Fibroblast of skin of left biceps (primary cell): Measurements from ENCODE around the gene NDUFA8.
A peak's percentile ranks its signal among the peaks of the same experiment; 100 is the strongest.

Source experiments
- DNase-seq, 2 experiments: peaks; one replicate each; pipeline ENCODE4 v3.0.0-alpha.2; 2013; ENCODE audit warnings: low read depth in 2 of 2

NDUFA8 gene

DNA sequence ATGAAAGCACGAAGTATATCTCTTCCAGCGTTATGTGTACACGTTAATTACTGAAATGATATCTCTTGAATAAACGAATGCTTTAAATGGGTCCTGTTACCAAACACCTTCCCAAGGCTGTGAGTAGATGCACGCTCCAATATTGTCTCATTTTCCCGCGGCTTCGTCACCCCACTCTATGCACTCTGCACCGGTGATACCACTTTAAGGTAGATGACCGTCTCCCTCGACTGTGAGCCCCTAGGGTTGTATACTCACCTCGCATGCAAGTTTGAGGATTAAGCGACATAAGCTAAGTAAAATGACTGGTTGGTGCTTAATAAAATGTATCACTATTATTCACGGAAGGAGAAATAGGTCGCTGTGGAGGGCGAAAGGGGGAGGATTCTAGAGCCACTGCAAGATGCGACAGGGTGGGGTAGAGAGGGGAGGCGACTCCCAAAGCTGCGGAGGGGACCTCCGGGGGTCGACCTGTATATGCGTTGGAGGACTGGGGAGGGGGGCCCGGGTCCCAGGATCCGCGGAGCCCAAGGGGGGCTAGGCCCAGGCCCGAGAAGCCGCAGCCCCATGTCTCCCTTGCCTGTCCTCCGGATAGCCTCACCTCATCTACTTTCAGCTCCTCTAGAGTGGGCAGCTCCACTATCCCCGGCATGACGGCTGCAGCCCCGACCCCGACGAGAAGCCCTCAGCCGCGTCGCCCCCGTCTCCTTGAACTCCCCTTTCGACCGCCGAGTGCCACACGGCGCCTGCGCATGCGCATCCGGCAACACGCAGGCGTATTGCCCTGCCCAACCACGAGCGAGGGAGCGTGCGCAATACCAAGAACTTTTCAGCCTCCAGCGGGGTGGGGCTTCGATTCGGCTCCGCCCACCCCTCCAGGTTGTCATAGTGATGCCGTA lies at the start of gene NDUFA8, which contains the start of gene MORN5:
Gene NDUFA8, minus strand, starts transcription at position 754 of the 899 bp plus-strand sequence. Its CDS starts 102 bp downstream, at position 652.
Gene MORN5, plus strand, starts transcription at position 883 of the 899 bp plus-strand sequence. CDS start 65 bp downstream, outside the sequence.
- DNase-seq, result peak; percentile 83 to 86

DNA sequence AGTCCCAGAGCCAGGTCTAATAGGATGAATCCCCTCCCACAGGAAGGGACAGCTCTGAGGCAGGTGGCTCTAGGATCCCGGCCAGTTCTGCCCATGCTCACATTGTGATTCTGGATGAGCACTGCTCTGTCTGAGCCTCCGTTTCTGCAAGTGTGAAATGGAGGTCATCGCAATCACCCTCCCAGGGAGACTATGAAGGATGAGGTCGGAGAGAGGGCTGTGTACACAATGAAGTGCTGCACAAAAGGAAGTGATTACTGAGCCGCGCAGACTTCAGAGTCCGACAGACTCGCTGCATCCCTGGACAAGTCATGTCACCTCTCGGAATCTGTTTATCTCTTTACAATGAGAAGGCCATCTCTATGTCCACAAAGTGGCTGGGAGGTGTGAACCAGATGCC lies 47.5 kb upstream of the NDUFA8 start:
- no peak for DNase-seq

DNA sequence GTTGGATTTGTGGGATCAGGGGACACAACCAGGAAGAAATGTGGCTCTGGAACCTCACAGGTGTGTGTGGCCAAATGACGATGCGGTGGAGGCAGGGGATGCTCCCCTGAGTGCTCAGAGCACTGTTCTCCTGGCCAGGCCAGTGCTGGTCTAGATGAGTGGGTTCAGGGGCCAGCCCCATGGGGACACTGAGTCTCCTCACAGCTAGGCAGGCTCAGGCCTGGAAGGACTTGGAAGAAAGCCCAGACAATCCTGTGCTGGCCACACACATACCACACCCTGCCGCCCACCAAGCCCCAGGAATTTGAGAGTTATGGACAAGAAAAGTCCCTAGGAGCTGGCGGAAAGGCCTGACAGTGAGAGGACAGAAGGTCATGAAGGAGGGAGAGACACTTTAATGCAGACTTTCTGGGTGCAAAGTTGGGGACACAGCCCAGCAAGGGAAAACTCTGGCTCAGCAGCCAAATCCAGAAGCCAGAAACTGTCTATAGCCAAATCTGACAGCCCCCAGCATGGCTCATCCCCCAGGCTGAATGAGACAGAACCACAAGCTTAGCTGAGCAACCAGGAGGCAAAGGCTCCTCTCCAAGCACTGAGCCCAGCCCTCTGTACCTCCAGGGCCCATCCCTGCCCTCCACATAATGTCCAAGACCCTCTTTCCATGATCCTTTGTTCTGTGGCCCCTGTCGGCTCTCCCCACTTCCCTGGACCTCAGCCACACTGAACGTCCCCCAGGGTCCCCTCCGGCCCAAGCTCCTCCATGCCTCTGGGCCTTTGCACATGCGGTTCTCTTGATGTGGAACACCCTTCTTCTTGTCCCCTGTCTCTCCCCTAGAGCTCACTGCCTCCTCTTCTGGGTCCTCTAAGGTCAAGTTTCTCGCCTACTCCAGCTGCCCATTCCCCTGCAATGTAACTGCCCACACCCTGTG lies 46.8 kb upstream of the NDUFA8 start:
- DNase-seq, result peak; percentile 22 to 29

DNA sequence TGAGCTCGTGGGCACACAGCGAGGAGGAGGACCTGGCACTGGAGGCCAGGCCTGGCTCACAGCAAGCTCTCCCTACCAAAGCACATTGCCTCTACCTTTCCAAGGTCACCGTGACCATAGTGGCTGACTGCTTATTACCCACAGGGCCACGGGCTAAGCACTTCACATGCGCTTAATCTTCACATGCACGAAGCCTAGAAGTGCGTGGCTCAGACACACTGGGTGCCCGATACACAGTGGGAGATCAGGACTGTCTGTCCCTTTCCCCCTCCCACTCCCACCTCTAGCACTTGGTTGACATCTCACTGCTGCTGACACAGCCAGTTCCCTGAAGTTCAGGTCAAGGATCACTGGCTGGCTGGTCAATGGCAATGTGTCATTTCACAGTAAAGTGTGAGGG lies 45.6 kb upstream of the NDUFA8 start:
- no peak for DNase-seq

DNA sequence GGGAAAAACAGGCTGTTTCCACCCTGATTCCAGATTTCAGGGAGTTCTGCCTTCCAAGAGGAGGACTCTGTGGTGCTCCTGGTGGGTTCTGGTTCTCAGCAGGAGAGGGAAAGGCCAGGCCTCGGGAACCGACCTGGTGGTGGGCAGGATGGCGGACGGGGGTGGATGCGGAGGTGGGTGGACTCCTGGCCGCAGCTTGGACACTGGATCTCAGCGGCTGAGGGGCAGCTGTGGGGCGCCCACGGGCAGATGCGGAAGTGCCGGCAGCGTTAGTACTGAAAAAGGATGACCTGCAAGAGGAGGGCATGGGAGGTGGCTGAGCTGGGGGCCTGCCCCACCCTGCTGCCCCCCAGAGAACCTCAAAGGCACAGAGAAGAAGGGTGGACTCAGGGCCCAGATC lies 44.9 kb upstream of the NDUFA8 start:
- no peak for DNase-seq

- DNase-seq, result no peak
Measured at GRCh38 chr9:122204055-122204454, 44.5 kb upstream of the NDUFA8 start.

GRCh38 chr9:122202111-122202510 lies 42.5 kb upstream of the NDUFA8 start:
- DNase-seq, result no peak

DNA sequence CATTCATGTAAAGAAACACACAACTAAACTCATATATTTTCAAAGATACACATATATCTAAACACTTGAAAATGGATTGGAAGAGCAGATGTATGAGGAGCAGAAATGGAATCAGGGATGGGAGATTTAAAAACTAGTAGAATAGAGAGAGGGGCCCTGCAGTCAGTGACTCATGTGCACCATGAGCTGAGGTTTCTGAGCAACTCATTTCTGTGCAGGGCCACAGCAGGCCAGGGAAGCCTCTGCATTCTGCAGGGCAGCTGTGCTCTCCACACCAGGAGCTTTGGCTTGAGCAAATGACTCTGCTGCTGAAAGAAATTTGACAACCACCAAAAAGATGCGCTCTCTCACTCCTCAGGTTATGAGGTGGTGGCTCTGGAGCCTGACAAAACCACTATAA lies 42.1 kb upstream of the NDUFA8 start:
- no peak for DNase-seq

DNA sequence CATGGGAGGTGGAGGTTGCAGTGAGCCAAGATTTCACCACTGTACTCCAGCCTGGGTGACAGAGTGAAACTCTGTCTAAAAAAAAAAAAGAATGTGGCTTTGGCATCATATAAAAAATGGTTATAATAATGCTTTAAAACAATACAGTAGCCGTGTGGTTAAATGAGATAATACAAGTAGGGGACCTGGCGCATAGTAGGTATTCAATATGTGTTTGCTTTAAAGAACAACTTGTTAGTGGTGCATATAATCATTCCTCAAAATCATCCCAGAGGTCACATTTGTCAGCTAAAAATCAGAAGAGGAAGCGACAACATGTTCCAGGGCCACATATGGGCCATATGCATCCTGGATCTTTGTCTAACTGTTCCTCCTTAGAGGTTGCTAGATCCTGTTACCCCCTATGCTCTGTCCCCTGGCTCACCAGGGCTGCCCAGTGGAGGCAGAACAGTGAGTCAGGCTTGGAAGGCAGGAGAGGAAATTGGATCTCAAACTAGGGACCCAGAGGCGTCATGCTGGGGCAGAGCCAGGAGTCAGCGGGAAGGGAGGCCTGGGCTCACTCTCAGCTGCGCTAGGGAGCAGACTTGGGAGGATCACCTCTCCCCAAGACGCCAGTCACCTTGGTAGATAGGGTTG lies 41.5 kb upstream of the NDUFA8 start:
- peak in 1 of 2 experiments; percentile 12 for DNase-seq

DNA sequence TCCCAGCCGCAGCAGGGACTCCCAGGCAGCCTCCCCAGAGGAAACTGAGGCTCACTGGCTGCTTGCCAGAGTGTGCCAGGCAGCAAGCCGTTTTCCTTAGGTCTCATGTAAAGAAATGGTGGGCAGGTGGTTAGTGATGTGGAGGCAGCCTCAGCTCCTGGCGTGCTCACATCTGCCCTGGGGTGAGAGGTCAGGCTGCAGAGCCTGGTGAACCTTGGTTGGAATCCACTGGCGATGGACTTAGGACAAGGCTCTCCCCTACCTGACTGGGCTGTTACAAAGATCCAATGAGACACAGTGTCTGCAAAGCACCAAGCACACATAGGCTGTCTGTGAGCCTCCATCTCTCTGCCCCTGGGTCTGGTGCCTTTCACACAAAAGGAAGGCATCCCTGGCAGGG lies 38.3 kb upstream of the NDUFA8 start:
- no peak for DNase-seq

- DNase-seq, result no peak
Measured at GRCh38 chr9:122197426-122197825, 37.8 kb upstream of the NDUFA8 start.

DNA sequence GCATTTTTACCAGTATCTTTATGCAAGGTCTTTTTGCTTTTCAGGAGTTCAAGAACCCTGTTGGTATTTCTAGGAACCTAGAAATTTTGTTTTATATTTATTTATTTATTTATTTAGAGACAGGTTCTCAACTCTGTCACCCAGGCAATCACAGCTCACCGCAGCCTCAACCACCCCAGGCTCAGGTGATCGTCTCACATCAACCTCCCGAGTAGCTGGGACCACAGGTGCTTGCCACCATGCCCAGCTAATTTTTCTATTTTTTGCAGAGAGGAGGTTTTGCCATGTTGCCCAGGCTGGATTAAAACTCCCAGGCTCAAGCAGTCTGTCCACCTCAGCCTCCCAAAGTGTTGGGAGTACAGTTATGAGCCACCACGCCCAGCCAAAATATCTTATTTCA lies 36.3 kb upstream of the NDUFA8 start:
- DNase-seq, result no peak

DNA sequence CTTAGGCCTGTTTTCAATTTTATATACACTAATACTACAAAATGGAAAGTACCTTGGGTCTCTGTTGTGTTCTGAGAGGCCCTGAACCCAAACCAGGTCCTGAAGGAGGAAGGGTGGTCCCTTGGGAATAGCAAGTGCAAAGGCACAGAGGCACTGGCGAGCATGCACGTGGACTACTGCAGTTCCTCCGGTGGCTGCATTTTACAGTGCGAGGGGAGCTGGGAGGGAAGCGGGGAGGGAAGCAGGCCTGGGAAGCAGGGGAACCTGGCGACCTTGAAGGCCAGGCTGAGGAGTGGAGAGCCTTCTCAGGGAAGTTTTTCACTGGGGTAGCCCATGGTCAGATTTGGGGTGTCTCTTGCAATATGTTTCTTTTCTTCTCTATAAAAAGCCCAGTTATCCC lies 34.1 kb upstream of the NDUFA8 start:
- no peak for DNase-seq

DNA sequence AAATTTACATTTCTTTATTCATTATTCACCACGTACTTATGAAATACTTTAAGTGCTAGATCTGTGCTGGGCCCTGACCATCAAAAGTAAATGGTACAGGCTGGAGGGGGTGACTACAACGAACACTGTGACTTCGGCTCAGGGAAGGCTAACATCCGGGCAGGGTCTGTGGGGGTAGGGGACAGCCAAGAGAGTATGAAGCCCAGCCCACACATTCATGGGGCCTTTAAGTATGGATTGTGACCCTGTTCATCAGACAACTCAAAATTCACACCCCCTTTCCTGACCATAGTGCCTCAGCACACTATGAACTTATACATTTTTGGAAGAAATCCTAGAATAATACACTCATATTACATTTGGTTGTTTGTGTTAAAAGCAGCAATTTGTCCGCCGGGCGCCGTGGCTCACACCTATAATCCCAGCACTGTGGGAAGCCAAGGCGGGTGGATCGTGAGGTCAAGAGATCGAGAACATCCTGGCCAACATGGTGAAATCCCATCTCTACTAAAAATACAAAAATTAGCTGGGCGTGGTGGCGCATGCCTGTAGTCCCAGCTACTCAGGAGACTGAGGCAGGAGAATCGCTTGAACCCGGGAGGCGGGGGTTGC lies 33.4 kb upstream of the NDUFA8 start:
- DNase-seq, result no peak

DNA sequence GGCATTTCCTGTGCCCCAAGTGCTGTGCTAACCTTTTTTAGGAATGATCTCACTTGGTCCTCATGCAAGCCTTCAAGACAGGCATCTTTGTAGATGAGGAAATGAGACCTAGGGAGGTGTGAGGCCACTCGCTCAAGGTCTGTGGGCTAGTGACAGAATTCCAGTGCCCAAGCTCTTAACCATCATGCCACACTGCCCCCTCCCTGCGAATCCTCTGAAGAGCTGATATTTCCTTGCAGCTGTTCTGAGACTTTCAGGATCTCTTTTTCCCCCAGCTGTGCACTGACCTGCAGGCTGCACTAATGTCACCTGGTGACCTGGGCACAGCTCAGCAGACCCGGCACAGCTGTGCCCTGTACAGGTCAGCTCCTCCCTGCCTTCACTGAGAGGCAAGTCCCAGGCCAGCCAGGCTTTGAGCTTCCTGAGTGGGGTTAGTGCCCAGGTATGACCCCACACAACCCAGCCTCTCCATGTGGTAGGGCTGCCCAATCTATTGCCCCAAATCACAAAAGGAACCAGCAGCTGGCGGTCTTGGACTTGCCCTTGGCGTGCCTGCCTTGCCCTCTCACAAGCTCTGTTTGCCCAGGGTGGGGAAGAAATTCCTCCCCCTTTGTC lies 32.8 kb upstream of the NDUFA8 start:
- no peak for DNase-seq

DNA sequence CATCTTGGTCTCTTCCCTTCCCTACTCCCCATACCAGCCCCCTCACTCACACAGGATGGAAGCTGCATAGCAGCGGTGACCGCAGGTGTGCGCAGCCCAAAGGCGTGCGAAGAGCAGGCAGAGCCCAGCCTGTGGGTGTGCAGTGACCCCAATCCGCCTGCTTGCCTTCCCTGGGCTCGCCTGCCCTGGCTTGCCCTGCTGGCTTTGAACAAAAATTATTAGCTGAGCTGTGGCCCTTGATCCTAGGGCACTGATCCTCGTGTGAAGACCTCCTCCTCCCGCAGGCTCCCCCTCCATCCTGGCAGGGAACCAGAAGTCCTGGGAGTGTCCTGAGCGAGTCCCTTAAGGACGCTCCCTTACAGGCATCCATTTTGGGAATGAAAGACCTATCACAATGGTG lies 32.0 kb upstream of the NDUFA8 start:
- DNase-seq, result no peak

DNA sequence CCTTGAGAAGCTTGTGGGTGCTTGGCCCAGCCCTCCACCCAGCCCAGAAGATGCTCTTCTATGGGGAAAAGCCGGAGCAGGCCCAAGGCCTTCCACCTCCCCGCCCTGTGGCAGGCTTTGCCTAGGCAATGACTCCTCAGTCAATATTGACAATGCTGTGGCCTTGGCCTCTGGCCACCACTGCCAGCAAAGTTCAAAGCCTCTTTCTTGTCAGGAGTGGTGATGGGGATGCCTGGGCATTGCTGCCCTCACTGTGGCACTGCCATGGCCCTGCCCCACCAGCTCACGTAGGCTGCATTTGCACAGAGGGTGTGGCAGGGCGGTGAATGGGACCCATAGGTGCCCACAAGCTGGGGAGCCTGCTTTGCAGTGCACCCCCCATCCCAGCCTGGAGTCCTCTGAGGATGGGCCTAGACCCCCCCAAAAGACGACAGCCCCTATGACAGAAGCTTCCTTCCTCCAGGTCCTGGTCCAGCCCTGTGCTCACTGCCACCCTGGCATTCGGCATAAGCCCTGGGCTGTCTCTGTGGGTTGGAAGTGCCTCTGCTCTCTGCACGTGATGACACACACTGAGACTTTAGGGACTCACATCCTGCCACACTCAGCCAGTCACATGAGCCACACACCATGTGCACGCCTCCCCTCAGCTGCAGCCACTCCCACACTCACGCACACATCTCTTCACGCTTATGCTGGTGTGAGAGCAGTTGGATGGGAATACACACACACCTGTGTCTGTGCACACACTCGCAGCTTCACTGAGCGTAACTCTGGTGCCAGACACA lies 31.2 kb upstream of the NDUFA8 start:
- DNase-seq, result no peak

DNA sequence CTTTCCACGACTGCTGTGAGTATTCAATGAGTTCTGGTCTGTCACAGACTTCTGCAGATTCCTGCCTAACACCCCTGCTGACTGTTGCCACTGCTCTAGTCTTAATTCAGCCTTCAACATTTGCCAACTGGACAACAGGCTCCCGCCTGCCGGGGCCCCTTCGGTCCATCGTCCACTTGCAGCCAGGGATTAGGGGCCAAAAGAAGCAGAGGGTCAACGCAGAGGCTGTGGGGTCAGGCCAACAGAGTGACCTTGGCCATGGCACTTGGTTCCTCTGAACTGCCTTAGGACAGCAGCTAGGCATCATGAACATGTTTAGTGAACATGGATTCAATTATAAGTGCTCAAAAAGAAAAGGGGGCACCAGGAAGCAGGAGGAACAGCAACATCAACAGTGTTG lies 28.8 kb upstream of the NDUFA8 start:
- DNase-seq, result no peak

DNA sequence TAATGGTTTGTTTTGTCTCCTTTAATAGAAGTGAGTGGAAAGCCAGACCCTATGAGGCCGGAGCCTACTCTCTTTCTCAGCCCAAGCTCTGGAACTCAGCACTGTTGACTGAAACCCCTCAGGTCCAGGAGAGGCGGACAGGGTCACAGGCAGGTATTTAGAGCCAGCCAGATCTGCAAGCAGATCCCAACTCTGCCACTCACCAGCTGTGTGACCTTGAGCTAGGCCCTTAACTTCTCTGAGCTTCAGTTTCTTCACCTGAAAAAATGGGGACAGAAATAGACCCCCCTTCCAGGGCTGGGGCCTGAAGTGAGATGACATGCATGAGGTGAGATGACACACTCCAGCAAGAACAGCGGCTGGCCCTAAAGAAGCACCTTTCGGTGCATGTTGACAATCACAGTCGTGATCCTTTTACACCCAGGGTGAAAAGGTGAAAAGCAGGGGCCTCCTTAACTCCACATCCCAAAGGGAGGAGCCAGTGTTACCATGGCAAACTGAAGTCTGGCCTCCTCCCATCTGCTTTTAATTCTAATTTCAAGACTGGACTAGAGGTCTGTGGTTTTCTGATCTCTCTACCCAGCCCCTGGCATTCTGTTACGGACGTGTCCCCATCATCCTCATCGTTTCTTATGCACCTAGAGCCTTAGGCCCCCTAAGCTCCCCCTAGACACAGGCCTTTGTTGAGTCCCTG lies 27.3 kb upstream of the NDUFA8 start:
- no peak for DNase-seq

DNA sequence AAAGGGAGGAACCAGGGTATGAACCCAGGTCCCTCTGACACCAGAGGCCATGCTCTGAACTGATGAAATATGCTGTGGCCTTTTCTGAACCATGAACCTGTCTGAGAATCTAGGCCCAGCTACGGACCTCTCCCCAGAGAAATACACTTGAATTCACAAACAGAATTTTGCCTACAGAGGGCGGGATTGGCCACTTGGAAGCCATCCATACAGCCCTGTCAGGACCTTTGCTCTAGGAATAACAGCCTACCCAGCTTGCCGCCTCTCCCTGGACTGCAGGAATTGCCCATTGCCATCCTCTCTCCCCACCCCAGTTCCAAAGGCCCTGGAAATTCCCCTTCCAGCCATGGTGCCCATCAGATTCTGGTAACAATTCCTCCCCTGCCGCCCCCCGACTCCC lies 26.7 kb upstream of the NDUFA8 start:
- DNase-seq, result no peak
